Measurements from ENCODE around the gene SORT1. TPM values are rescaled to one million over a fixed set of nuclear protein-coding genes. Genes with fewer than 3 reads are reported as not detected.

Gene SORT1
- polyA plus RNA-seq, 2 donors: 25.3 to 34.9 TPM

- H3K27me3 ChIP-seq (ENCODE audit: control insufficient read depth in 1 of 2, insufficient read depth in 2 of 2, low read length in 2 of 2): no peaks in the 10 kb centered on the region
- H3K36me3 ChIP-seq (ENCODE audit: control insufficient read depth in 2 of 2, insufficient read depth in 2 of 2, low read length in 1 of 2): no peaks in the 10 kb centered on the region
- no peaks in the 10 kb centered on the region for H3K4me1 ChIP-seq (ENCODE audit: control insufficient read depth in 2 of 2, insufficient read depth in 2 of 2, low read length in 1 of 2)
- no peaks in the 10 kb centered on the region for H3K9me3 ChIP-seq (ENCODE audit: control insufficient read depth in 2 of 2, insufficient read depth in 1 of 2, low read depth in 1 of 2, low read length in 1 of 2)
- WGBS, 2 donors: 71 to 73% methylated on average over 4 of the region's 4 CpGs
- H3K27ac ChIP-seq (ENCODE audit: low read depth in 2 of 2, low read length in 1 of 2): peak overlapping the region; percentile 81 to 92
- peak overlapping the region in 1 of 2 donors; percentile 41 for H3K4me3 ChIP-seq (ENCODE audit: low read depth in 1 of 2, low read length in 2 of 2)
These were observed 5.5 kb downstream of the SORT1 start for GRCh38 chr1:109392037-109392787.

- Histone ChIP-seq H3K9me3 (ENCODE audit: control insufficient read depth in 2 of 2, insufficient read depth in 1 of 2, low read depth in 1 of 2, low read length in 1 of 2) (no peaks in the 10 kb centered on the region), H3K4me3 (ENCODE audit: low read depth in 1 of 2, low read length in 2 of 2) (peak overlapping the region in 1 of 2 donors; percentile 41), H3K36me3 (ENCODE audit: control insufficient read depth in 2 of 2, insufficient read depth in 2 of 2, low read length in 1 of 2) (no peaks in the 10 kb centered on the region), H3K4me1 (ENCODE audit: control insufficient read depth in 2 of 2, insufficient read depth in 2 of 2, low read length in 1 of 2) (no peaks in the 10 kb centered on the region), H3K27ac (ENCODE audit: low read depth in 2 of 2, low read length in 1 of 2) (peak overlapping the region in 1 of 2 donors; percentile 66), H3K27me3 (ENCODE audit: control insufficient read depth in 1 of 2, insufficient read depth in 2 of 2, low read length in 2 of 2) (no peaks in the 10 kb centered on the region)
These were observed 6.1 kb downstream of the SORT1 start for GRCh38 chr1:109391626-109392025.

- Histone ChIP-seq H3K36me3 (ENCODE audit: control insufficient read depth in 2 of 2, insufficient read depth in 2 of 2, low read length in 1 of 2) (no peaks in the 10 kb centered on the region), H3K4me3 (ENCODE audit: low read depth in 1 of 2, low read length in 2 of 2) (peak overlapping the region in 1 of 2 donors; percentile 3), H3K4me1 (ENCODE audit: control insufficient read depth in 2 of 2, insufficient read depth in 2 of 2, low read length in 1 of 2) (no peaks in the 10 kb centered on the region), H3K27ac (ENCODE audit: low read depth in 2 of 2, low read length in 1 of 2) (peak overlapping the region in 1 of 2 donors; percentile 66), H3K27me3 (ENCODE audit: control insufficient read depth in 1 of 2, insufficient read depth in 2 of 2, low read length in 2 of 2) (no peaks in the 10 kb centered on the region), H3K9me3 (ENCODE audit: control insufficient read depth in 2 of 2, insufficient read depth in 1 of 2, low read depth in 1 of 2, low read length in 1 of 2) (no peaks in the 10 kb centered on the region)
- 46 to 52% methylated on average over 3 of the region's 3 CpGs for WGBS, 2 donors
These were observed 6.6 kb downstream of the SORT1 start for GRCh38 chr1:109391157-109391556.

DNA sequence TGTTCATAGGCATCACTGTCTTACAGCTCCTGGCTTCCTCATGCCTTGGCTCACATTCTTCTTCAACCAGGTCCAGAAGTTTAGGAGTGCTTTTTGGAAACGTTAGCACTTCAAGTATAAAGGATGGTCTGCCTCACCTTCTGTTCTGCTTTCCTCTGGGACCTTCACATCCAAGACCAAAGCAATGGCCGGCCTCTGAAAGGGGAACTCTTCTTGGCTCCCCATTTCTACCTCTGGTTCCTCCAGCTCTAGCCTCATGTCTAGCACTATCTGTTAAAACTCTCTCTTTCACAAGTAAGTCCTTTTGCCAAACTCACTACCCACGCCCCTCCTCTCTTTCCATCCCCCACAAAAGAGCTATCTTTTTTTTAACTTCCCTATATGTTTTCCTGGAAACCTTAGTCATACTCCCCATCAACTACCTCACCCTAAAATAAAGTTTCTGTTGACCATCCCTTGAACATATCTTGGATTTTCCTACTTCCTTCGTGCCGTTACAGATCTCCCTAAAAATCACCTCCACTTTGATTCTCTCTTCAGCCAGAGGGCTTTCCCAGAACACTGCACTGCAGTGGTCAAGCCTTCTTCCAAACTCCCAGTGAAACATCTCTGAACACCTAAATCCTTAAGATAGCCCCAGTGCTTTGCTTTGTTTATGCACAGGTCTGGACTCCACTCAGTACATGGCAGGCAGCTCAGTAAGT is 7.9 kb downstream of the SORT1 start:
- H3K27me3 ChIP-seq (ENCODE audit: control insufficient read depth in 1 of 2, insufficient read depth in 2 of 2, low read length in 2 of 2): no peaks in the 10 kb centered on the region
- no peaks in the 10 kb centered on the region for H3K4me1 ChIP-seq (ENCODE audit: control insufficient read depth in 2 of 2, insufficient read depth in 2 of 2, low read length in 1 of 2)
- H3K36me3 ChIP-seq (ENCODE audit: control insufficient read depth in 2 of 2, insufficient read depth in 2 of 2, low read length in 1 of 2): no peaks in the 10 kb centered on the region
- peak overlapping the region; percentile 38 to 47 for H3K27ac ChIP-seq (ENCODE audit: low read depth in 2 of 2, low read length in 1 of 2)
- WGBS, 2 donors: 73 to 75% methylated on average over 5 of the region's 5 CpGs
- no peaks in the 10 kb centered on the region for H3K9me3 ChIP-seq (ENCODE audit: control insufficient read depth in 2 of 2, insufficient read depth in 1 of 2, low read depth in 1 of 2, low read length in 1 of 2)
- H3K4me3 ChIP-seq (ENCODE audit: low read depth in 1 of 2, low read length in 2 of 2): no peak overlapping the region

DNA sequence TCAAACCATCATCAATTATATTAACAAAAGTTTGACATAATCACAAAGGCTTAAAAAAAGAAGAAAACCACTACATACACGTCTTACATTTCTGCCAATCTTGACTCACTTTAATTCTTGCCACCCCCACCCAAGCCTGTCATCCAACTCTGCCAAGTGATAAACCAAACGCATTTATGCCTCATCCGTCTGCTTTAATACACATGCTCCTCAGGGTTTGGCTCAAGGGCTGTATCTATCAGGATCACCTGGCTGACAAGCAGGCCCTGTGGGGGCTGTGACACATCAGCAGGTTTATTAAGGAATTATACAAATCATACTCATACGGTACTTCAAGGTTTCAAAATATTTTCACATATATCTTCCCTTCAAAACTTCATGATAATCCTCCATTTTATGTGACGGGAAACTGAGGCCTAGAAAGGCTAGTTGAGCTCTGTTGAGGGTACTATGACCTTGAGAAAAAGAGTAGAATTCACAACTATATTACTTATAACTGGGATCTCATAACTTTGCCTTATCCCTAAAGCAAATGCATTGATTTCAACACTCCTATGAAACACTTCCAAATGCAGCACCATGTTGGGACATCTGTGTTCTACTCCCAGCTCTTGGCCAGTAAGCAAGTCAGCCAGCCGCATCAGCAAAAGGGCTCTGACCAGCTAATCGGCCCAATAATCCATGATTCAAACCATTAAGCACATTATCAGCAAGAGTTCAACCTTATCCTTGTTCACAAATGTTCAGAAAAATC is 8.7 kb downstream of the SORT1 start:
- WGBS, 2 donors: 55 to 65% methylated on average over 7 of the region's 7 CpGs
- Histone ChIP-seq H3K4me3 (ENCODE audit: low read depth in 1 of 2, low read length in 2 of 2) (no peak overlapping the region), H3K36me3 (ENCODE audit: control insufficient read depth in 2 of 2, insufficient read depth in 2 of 2, low read length in 1 of 2) (no peaks in the 10 kb centered on the region), H3K27me3 (ENCODE audit: control insufficient read depth in 1 of 2, insufficient read depth in 2 of 2, low read length in 2 of 2) (no peaks in the 10 kb centered on the region), H3K9me3 (ENCODE audit: control insufficient read depth in 2 of 2, insufficient read depth in 1 of 2, low read depth in 1 of 2, low read length in 1 of 2) (no peaks in the 10 kb centered on the region), H3K27ac (ENCODE audit: low read depth in 2 of 2, low read length in 1 of 2) (peak overlapping the region; percentile 55 to 73), H3K4me1 (ENCODE audit: control insufficient read depth in 2 of 2, insufficient read depth in 2 of 2, low read length in 1 of 2) (no peaks in the 10 kb centered on the region)

GRCh38 chr1:109388208-109388711 is 9.5 kb downstream of the SORT1 start:
- no peak overlapping the region for H3K4me3 ChIP-seq (ENCODE audit: low read depth in 1 of 2, low read length in 2 of 2)
- no peaks in the 10 kb centered on the region for H3K36me3 ChIP-seq (ENCODE audit: control insufficient read depth in 2 of 2, insufficient read depth in 2 of 2, low read length in 1 of 2)
- WGBS, 2 donors: 98% methylated on average over 5 of the region's 5 CpGs
- no peak overlapping the region for H3K27ac ChIP-seq (ENCODE audit: low read depth in 2 of 2, low read length in 1 of 2)
- no peaks in the 10 kb centered on the region for H3K9me3 ChIP-seq (ENCODE audit: control insufficient read depth in 2 of 2, insufficient read depth in 1 of 2, low read depth in 1 of 2, low read length in 1 of 2)
- H3K4me1 ChIP-seq (ENCODE audit: control insufficient read depth in 2 of 2, insufficient read depth in 2 of 2, low read length in 1 of 2): no peaks in the 10 kb centered on the region
- no peaks in the 10 kb centered on the region for H3K27me3 ChIP-seq (ENCODE audit: control insufficient read depth in 1 of 2, insufficient read depth in 2 of 2, low read length in 2 of 2)

DNA sequence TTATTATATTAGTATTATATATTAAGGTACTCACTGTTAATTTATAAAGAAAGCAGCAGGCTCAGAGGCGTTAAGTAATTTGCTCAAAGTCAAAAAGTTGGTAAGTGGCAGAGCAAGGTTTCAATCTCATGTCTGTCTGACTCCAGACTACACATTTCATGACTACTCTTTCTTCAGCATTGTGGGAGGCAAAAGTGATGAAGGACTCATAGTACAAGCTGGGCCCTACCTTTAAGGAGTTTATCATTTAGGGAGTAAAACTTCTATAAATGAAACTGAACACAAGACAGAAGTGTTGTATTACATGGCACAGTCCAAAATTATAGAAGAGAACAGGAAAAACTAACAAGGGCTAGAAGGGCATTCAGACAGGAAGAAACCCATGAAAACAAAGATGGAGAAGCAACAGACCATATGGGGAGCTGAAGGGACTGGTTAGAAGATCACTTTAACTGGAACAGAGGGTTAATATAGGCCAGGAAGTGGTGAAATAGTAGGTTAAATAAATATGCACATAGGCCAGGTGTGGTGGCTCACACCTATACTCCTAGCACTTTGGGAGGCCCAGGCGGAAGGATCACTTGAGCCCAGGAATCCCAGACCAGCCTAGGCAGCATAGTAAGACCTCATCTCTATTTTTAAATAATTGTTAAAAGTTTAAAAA is 11.5 kb downstream of the SORT1 start:
- Histone ChIP-seq H3K4me3 (ENCODE audit: low read depth in 1 of 2, low read length in 2 of 2) (no peak overlapping the region), H3K27me3 (ENCODE audit: control insufficient read depth in 1 of 2, insufficient read depth in 2 of 2, low read length in 2 of 2) (no peaks in the 10 kb centered on the region), H3K9me3 (ENCODE audit: control insufficient read depth in 2 of 2, insufficient read depth in 1 of 2, low read depth in 1 of 2, low read length in 1 of 2) (no peaks in the 10 kb centered on the region), H3K4me1 (ENCODE audit: control insufficient read depth in 2 of 2, insufficient read depth in 2 of 2, low read length in 1 of 2) (no peaks in the 10 kb centered on the region), H3K36me3 (ENCODE audit: control insufficient read depth in 2 of 2, insufficient read depth in 2 of 2, low read length in 1 of 2) (no peaks in the 10 kb centered on the region), H3K27ac (ENCODE audit: low read depth in 2 of 2, low read length in 1 of 2) (no peak overlapping the region)
- 92 to 100% methylated on average over 2 of the region's 2 CpGs for WGBS, 2 donors

DNA sequence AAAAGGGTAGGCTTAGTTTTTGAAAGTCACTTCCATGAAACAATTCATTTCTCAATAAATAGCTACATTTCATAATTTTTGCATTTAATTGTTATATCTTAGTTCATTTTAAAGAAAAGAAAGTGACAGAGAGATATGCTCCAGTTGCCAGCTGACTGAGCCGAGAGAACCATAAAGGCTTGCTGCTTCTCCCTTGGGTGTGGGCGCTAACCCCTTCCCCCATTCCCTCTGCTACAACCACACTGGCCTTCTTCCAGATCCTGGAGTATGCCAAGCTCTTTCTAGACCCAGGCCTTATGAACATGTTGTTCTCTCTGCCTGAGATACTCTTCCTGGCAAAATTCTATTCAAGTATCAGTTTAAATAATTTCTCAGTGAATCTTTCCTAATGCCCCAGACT is 12.3 kb downstream of the SORT1 start:
- H3K9me3 ChIP-seq (ENCODE audit: control insufficient read depth in 2 of 2, insufficient read depth in 1 of 2, low read depth in 1 of 2, low read length in 1 of 2): no peaks in the 10 kb centered on the region
- no peaks in the 10 kb centered on the region for H3K27me3 ChIP-seq (ENCODE audit: control insufficient read depth in 1 of 2, insufficient read depth in 2 of 2, low read length in 2 of 2)
- H3K27ac ChIP-seq (ENCODE audit: low read depth in 2 of 2, low read length in 1 of 2): peak overlapping the region; percentile 29 to 41
- H3K4me3 ChIP-seq (ENCODE audit: low read depth in 1 of 2, low read length in 2 of 2): no peak overlapping the region
- WGBS, 2 donors: 66 to 72% methylated on average over 2 of the region's 2 CpGs
- H3K4me1 ChIP-seq (ENCODE audit: control insufficient read depth in 2 of 2, insufficient read depth in 2 of 2, low read length in 1 of 2): no peaks in the 10 kb centered on the region
- H3K36me3 ChIP-seq (ENCODE audit: control insufficient read depth in 2 of 2, insufficient read depth in 2 of 2, low read length in 1 of 2): no peaks in the 10 kb centered on the region

GRCh38 chr1:109383854-109384253 is 13.9 kb downstream of the SORT1 start:
- H3K4me3 ChIP-seq (ENCODE audit: low read depth in 1 of 2, low read length in 2 of 2): no peak overlapping the region
- H3K9me3 ChIP-seq (ENCODE audit: control insufficient read depth in 2 of 2, insufficient read depth in 1 of 2, low read depth in 1 of 2, low read length in 1 of 2): no peaks in the 10 kb centered on the region
- no peak overlapping the region for H3K27ac ChIP-seq (ENCODE audit: low read depth in 2 of 2, low read length in 1 of 2)
- H3K4me1 ChIP-seq (ENCODE audit: control insufficient read depth in 2 of 2, insufficient read depth in 2 of 2, low read length in 1 of 2): no peaks in the 10 kb centered on the region
- WGBS, 2 donors: 86 to 89% methylated on average over 7 of the region's 7 CpGs
- H3K36me3 ChIP-seq (ENCODE audit: control insufficient read depth in 2 of 2, insufficient read depth in 2 of 2, low read length in 1 of 2): no peaks in the 10 kb centered on the region
- H3K27me3 ChIP-seq (ENCODE audit: control insufficient read depth in 1 of 2, insufficient read depth in 2 of 2, low read length in 2 of 2): no peaks in the 10 kb centered on the region
